Fibroblast of upper back skin (primary cell): Measurements from ENCODE around the gene LRRIQ4.

Experiments used
- DNase-seq: peaks from one replicate; pipeline ENCODE4 v3.0.0-alpha.2; 2013

LRRIQ4 gene

GRCh38 chr3:169861871-169862270, 49.2 kb downstream of the LRRIQ4 start:
- no peak for DNase-seq

- peak; percentile 60 for DNase-seq
Measured at GRCh38 chr3:169863458-169863899, 50.8 kb downstream of the LRRIQ4 start.

GRCh38 chr3:169864270-169864669, 51.6 kb downstream of the LRRIQ4 start:
- DNase-seq = no peak

GRCh38 chr3:169865176-169865767, 52.6 kb downstream of the LRRIQ4 start:
- no peak for DNase-seq

GRCh38 chr3:169867584-169868210, 55.0 kb downstream of the LRRIQ4 start:
- DNase-seq = no peak

- DNase-seq = no peak
Measured at GRCh38 chr3:169868369-169868768, 55.7 kb downstream of the LRRIQ4 start.

- DNase-seq = no peak
Measured at GRCh38 chr3:169869484-169870220, 57.0 kb downstream of the LRRIQ4 start, which contains the start of gene LRRC31. LRRC31 (minus strand) TSS chr3:169869935; CDS start chr3:169869807, 128 bp downstream.

- no peak for DNase-seq
Measured at GRCh38 chr3:169871129-169871886, 58.6 kb downstream of the LRRIQ4 start.

- DNase-seq = no peak
Measured at GRCh38 chr3:169879013-169879557, 66.4 kb downstream of the LRRIQ4 start.

GRCh38 chr3:169879845-169880575, 67.3 kb downstream of the LRRIQ4 start:
- no peak for DNase-seq

GRCh38 chr3:169880576-169881250, 68.0 kb downstream of the LRRIQ4 start:
- no peak for DNase-seq

GRCh38 chr3:169886671-169887070, 74.0 kb downstream of the LRRIQ4 start:
- peak; percentile 10 for DNase-seq
